Measurements from ENCODE around the gene SCAI.
A peak's percentile ranks its signal among the peaks of the same experiment; 100 is the strongest.
"Not testable (repeated sequence)": the region's sequence is repeated elsewhere in the genome, so short reads cannot be mapped to it uniquely, and the experiment has no call there.

The SCAI gene

GRCh38 chr9:125150349-125151245, 7.3 kb upstream of the SCAI start:
- DNase-seq (ENCODE audit: low spot score) = no peak

GRCh38 chr9:125147401-125147951, 4.1 kb upstream of the SCAI start:
- DNase-seq (ENCODE audit: low spot score) = no peak

GRCh38 chr9:125146247-125146646, 2.9 kb upstream of the SCAI start:
- DNase-seq (ENCODE audit: low spot score) = no peak

DNA sequence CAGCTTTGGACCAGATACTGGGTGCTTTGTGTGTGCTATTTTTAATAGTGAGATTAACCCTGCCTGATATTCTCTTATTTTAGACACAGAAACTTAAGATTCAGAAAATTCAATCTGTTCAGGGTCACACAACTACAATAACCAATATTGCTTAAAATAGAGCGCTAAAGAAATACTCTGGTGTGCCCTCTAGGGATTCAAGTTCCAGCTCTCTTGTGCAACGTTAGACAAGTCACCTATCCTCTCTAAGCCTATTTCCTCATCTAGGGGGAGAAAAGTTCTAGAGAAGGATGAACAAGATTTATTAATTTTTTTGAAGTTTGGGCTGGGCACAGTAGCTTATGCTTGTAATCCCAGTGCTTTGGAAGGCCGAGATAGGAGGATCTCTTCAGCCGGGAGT, 2.1 kb upstream of the SCAI start:
- no peak for DNase-seq (ENCODE audit: low spot score)

GRCh38 chr9:125142560-125143376, 560 bp downstream of the SCAI start:
- DNase-seq (ENCODE audit: low spot score) = peak; percentile 37

GRCh38 chr9:125141751-125142150, 1.6 kb downstream of the SCAI start:
- no peak for DNase-seq (ENCODE audit: low spot score)

- DNase-seq (ENCODE audit: low spot score) = no peak
Measured at GRCh38 chr9:125141251-125141650, 2.1 kb downstream of the SCAI start.

- DNase-seq (ENCODE audit: low spot score) = no peak
Measured at GRCh38 chr9:125140576-125140975, 2.8 kb downstream of the SCAI start.

GRCh38 chr9:125137200-125137599, 6.1 kb downstream of the SCAI start:
- no peak for DNase-seq (ENCODE audit: low spot score)

GRCh38 chr9:125134976-125135375, 8.4 kb downstream of the SCAI start:
- no peak for DNase-seq (ENCODE audit: low spot score)

GRCh38 chr9:125133403-125134329, 9.7 kb downstream of the SCAI start:
- DNase-seq (ENCODE audit: low spot score) = no peak

DNA sequence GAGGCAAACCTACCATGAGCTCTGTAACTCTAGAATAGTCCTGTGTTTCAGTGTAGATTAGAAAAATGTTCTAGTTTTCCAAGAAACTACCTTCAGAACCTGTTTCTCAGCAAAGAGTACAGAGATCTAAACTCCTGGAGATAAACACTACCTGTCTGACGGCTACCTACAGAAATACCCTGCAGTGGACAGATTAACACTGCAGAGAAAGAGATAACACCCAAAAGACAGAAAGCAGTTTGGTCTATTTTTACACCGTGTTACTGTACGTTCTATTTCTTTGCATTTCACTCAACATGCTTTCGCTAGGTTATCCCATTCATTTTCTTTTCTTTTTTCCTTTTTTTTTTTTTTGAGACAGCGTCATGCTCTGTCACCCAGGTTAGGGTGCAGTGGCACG, 11.6 kb downstream of the SCAI start:
- DNase-seq (ENCODE audit: low spot score) = no peak

DNA sequence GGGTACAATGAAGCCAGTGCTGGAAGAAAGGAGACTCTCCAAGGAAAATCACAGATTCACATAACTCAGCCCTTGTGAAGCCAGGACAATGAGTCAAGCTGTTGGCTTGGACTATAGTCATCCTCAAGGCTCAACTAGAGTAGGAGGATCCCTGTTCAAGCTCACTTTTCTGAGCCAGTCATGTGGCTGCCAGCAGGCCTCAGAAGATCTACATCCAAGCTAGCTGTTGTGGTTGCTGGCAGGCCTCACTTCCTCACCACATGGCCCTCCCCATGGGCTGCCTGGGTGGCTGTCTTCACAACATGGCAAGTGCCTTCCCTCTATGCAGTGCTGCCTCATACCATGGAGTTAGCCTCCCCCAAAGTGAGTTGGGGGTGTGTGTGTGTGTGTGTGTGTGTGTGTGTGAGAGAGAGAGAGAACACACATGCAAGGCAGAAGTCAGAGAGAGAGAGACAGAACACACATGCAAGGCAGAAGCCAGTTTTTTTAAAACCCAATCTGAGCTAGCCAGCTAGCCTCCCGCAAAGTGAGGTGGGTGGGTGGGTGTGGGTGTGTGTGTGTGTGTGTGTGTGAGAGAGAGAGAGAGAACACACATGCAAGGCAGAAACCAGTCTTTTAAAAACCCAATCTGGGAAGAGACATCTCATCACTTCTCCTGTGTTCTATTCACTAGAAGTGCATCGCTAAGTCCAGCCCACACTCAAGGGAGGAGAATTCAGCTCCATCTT, 17.1 kb downstream of the SCAI start:
- DNase-seq (ENCODE audit: low spot score) = peak; percentile 77

GRCh38 chr9:125125523-125125922, 17.8 kb downstream of the SCAI start:
- DNase-seq (ENCODE audit: low spot score) = no peak

GRCh38 chr9:125121146-125121545, 22.2 kb downstream of the SCAI start:
- no peak for DNase-seq (ENCODE audit: low spot score)

- no peak for DNase-seq (ENCODE audit: low spot score)
Measured at GRCh38 chr9:125119643-125120286, 23.6 kb downstream of the SCAI start.

DNA sequence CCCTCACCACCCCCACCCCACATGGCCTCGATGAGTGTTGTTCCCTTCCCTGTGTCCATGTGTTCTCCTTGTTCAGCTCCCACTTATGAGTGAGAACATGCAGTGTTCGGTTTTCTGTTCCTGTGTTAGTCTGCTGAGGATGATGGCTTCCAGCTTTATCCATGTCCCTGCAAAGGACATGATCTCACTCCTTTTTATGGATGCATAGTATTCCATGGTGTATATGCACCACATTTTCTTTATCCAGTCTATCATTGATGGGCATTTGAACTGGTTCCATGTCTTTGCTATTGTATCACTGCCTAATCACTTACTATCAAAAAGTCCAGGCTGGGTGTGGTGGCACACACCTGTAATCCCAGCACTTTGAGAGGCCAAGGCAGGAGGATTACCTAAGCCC, 24.6 kb downstream of the SCAI start:
- not testable (repeated sequence) for DNase-seq (ENCODE audit: low spot score)

DNA sequence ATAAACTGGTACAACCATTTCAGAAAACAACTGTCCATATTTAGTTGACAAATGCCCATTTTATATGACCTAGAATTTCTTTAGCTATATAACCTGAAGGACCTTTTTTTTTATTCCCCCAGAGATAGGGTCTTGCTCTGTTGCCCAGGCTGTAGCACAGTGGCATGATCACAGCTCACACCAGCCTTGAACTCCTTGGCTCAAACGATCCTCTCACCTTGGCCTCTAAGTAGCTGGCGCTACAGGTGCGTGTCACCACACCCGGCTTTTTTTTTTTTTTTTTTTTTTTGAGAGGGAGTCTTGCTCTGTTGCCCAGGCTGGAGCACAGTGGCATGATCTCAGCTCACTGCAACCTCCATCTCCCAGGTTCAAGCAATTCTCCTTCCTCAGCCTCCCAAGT, 28.8 kb downstream of the SCAI start:
- not testable (repeated sequence) for DNase-seq (ENCODE audit: low spot score)

- no peak for DNase-seq (ENCODE audit: low spot score)
Measured at GRCh38 chr9:125110464-125110863, 32.9 kb downstream of the SCAI start.

DNA sequence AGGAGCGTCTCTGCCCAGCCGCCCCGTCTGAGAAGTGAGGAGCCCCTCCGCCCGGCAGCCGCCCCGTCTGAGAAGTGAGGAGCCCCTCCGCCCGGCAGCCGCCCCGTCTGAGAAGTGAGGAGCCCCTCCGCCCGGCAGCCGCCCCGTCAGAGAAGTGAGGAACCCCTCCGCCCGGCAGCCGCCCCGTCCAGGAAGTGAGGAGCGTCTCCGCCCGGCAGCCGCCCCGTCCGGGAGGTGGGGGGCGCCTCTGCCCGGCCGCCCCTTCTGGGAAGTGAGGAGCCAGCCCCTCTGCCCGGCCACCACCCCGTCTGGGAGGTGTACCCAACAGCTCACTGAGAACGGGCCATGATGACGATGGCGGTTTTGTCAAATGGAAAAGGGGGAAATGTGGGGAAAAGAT, 34.8 kb downstream of the SCAI start:
- not testable (repeated sequence) for DNase-seq (ENCODE audit: low spot score)

Measured in cerebellar cortex (tissue), 1 donor.